Measurements from ENCODE around the gene SEPTIN5. TPM values are rescaled to one million over a fixed set of nuclear protein-coding genes. Genes with fewer than 3 reads are reported as not detected.

The SEPTIN5 gene
- total RNA-seq, 2 donors from 2014 or later, result 47.7 to 147 TPM

GRCh38 chr22:19720999-19721329 lies 6.7 kb downstream of the SEPTIN5 start:
- ATAC-seq (ENCODE audit: insufficient number of reproducible peaks, low FRiP score, low read depth), result no peak
- no peak for TF ChIP-seq CTCF (IDR thresholded peaks at IDR 0.05)
- no peak overlapping the region for H3K27ac ChIP-seq
- no peaks in the 10 kb centered on the region for H3K9me3 ChIP-seq
- peaks cover 0 to 25% of the 10 kb centered on the region in 2 donors for H3K4me1 ChIP-seq (ENCODE audit: control insufficient read depth in 1 of 2, low read depth in 2 of 2)
- no peak overlapping the region for H3K4me3 ChIP-seq
- no peaks in the 10 kb centered on the region for H3K27me3 ChIP-seq (replicated peaks; ENCODE audit: insufficient read depth)
- DNase-seq (ENCODE audit: low spot score), result no peak
- H3K36me3 ChIP-seq, result peaks cover 18% of the 10 kb centered on the region

- no peak for DNase-seq (ENCODE audit: low spot score)
- H3K4me1 ChIP-seq (ENCODE audit: control insufficient read depth in 1 of 2, low read depth in 2 of 2), result peaks cover 0 to 25% of the 10 kb centered on the region in 2 donors
- no peaks in the 10 kb centered on the region for H3K9me3 ChIP-seq
- H3K4me3 ChIP-seq, result no peak overlapping the region
- no peak overlapping the region for H3K27ac ChIP-seq
- H3K36me3 ChIP-seq, result peaks cover 18% of the 10 kb centered on the region
- TF ChIP-seq CTCF (IDR thresholded peaks at IDR 0.05), result no peak
- no peak for ATAC-seq (ENCODE audit: insufficient number of reproducible peaks, low FRiP score, low read depth)
- H3K27me3 ChIP-seq (replicated peaks; ENCODE audit: insufficient read depth), result no peaks in the 10 kb centered on the region
These were observed 7.3 kb downstream of the SEPTIN5 start for GRCh38 chr22:19721330-19722177.

GRCh38 chr22:19722178-19722981 lies 8.1 kb downstream of the SEPTIN5 start:
- no peaks in the 10 kb centered on the region for H3K9me3 ChIP-seq
- no peak overlapping the region for H3K27ac ChIP-seq
- peaks cover 18% of the 10 kb centered on the region for H3K36me3 ChIP-seq
- ATAC-seq (ENCODE audit: insufficient number of reproducible peaks, low FRiP score, low read depth) (no peak), DNase-seq (ENCODE audit: low spot score) (no peak)
- no peak for TF ChIP-seq CTCF (IDR thresholded peaks at IDR 0.05)
- H3K4me1 ChIP-seq (ENCODE audit: control insufficient read depth in 1 of 2, low read depth in 2 of 2), result peaks cover 0 to 23% of the 10 kb centered on the region in 2 donors
- no peak overlapping the region for H3K4me3 ChIP-seq
- H3K27me3 ChIP-seq (replicated peaks; ENCODE audit: insufficient read depth), result no peaks in the 10 kb centered on the region

GRCh38 chr22:19722982-19723231 lies 8.6 kb downstream of the SEPTIN5 start:
- ATAC-seq (ENCODE audit: insufficient number of reproducible peaks, low FRiP score, low read depth) (no peak), DNase-seq (ENCODE audit: low spot score) (no peak)
- Histone ChIP-seq H3K27me3 (replicated peaks; ENCODE audit: insufficient read depth) (no peaks in the 10 kb centered on the region), H3K36me3 (peaks cover 18% of the 10 kb centered on the region), H3K4me1 (ENCODE audit: control insufficient read depth in 1 of 2, low read depth in 2 of 2) (peaks cover 0 to 18% of the 10 kb centered on the region in 2 donors), H3K9me3 (no peaks in the 10 kb centered on the region), H3K4me3 (no peak overlapping the region), H3K27ac (no peak overlapping the region)
- no peak for TF ChIP-seq CTCF (IDR thresholded peaks at IDR 0.05)

- no peak for TF ChIP-seq CTCF (IDR thresholded peaks at IDR 0.05)
- no peak within 1 kb of the TSS for H3K4me3 ChIP-seq
- H3K27ac ChIP-seq, result no peak within 1 kb of the TSS
- no peak for DNase-seq (ENCODE audit: low spot score)
- no peaks in the 10 kb centered on the region for H3K9me3 ChIP-seq
- H3K36me3 ChIP-seq, result peaks cover 18% of the 10 kb centered on the region
- no peaks in the 10 kb centered on the region for H3K27me3 ChIP-seq (replicated peaks; ENCODE audit: insufficient read depth)
- peaks cover 0 to 18% of the 10 kb centered on the region in 2 donors for H3K4me1 ChIP-seq (ENCODE audit: control insufficient read depth in 1 of 2, low read depth in 2 of 2)
- no peak for ATAC-seq (ENCODE audit: insufficient number of reproducible peaks, low FRiP score, low read depth)
These were observed 9.1 kb downstream of the SEPTIN5 start, which contains the start of gene GP1BB for GRCh38 chr22:19723232-19723982. GP1BB (plus strand) TSS chr22:19723539; CDS start chr22:19723570, 31 bp downstream.

All from thoracic aorta (tissue), 2 donors.